Measurements from ENCODE around the gene PRSS8.

- TF ChIP-seq POLR2A (IDR thresholded peaks at IDR 0.05) (no peak), CTCF (IDR thresholded peaks at IDR 0.05) (no peak)
Observed at GRCh38 chr16:31145398-31145990, 10.0 kb upstream of the PRSS8 start.

Measured in thyroid gland (tissue), 4 donors.